ENCODE measurements around the gene PPP1R14D.

DNA sequence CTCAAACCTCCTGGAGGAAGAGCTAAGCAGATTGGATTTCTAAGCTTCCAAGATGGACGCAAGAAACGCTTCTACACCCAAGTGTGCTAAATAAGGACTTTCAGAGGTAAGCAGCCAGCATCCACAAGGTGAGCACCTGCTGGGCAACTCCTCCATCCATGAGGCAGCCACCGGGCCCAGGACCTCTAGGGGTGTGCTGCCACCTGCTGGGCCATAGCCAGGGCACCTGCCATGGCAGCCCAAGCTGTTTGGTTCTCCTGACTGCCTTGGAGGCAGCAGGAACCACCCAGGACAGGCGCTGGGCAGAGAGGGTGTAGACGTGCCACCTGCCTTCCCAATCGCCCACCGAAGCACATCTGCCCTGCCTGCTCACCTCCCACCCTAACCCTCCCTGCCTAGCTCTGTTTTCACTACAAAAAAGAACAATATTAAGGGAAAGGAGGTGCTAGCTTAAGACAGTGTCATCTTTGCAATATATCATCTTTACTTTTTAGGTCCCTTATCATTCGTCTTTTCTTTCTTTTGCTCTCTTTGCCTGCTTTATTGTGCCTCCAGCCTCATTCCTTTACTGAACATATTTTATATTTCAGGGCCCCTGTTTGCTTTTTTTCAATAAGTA, 45.8 kb downstream of the PPP1R14D start:
- TF ChIP-seq, protein P1, sequence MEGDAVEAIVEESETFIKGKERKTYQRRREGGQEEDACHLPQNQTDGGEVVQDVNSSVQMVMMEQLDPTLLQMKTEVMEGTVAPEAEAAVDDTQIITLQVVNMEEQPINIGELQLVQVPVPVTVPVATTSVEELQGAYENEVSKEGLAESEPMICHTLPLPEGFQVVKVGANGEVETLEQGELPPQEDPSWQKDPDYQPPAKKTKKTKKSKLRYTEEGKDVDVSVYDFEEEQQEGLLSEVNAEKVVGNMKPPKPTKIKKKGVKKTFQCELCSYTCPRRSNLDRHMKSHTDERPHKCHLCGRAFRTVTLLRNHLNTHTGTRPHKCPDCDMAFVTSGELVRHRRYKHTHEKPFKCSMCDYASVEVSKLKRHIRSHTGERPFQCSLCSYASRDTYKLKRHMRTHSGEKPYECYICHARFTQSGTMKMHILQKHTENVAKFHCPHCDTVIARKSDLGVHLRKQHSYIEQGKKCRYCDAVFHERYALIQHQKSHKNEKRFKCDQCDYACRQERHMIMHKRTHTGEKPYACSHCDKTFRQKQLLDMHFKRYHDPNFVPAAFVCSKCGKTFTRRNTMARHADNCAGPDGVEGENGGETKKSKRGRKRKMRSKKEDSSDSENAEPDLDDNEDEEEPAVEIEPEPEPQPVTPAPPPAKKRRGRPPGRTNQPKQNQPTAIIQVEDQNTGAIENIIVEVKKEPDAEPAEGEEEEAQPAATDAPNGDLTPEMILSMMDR (IDR thresholded peaks at IDR 0.05): peak; percentile 72 to 92 (median 85)
- no peak for TF ChIP-seq POLR2A (IDR thresholded peaks at IDR 0.05)
